H1 (cell line): Measurements from ENCODE around the gene GNAS. TPM values are rescaled to one million over a fixed set of nuclear protein-coding genes. Genes with fewer than 3 reads are reported as not detected.

ENCODE experiments used
- NANOG ChIP-seq: IDR thresholded peaks from 2 replicates; pipeline ENCODE4 v1.6.1; 2011; ENCODE audit warnings: low read length, low read depth, mild to moderate bottlenecking, inconsistent platforms; ENCODE audit not compliant: insufficient read depth, poor library complexity, severe bottlenecking
- polyA plus RNA-seq, 7 experiments: library from polyadenylated mRNA; depleted of rRNA in 3 of 7; stranded (reverse) in 5 of 7; unstranded in 2 of 7; fragments of >200 nt in 5 of 7; fragments of 200-250 nt in 2 of 7; gene quantifications; 1 replicate in 5 of 7; 2 replicates in 1 of 7; 4 replicates in 1 of 7; pipeline versions ENCODE4 v1.2.1 to v1.2.3, GENCODE V29; 2011 to 2013; ENCODE audit warnings: missing spikeins in 2 of 7, mixed read lengths in 2 of 7
- total RNA-seq: library from RNA; stranded (reverse); fragmentation: NEBNext Ultra II Directional; extraction: Animal tissue kit (Norgen Biotek cat#: 25700); gene quantifications from 2 replicates; pipeline ENCODE4 v1.2.1, GENCODE V29; 2021

GNAS gene
- total and polyA plus RNA-seq, 2 of the 8 experiments (the other 6 are each of a cell fraction or from before 2014, with no cell fraction given) = 989 to 1,613 TPM

GRCh38 chr20:58889334-58889760 lies 36.8 kb downstream of the GNAS start (continued):
- no peak for TF ChIP-seq NANOG
